Measurements from ENCODE around the gene BEND3.

DNA sequence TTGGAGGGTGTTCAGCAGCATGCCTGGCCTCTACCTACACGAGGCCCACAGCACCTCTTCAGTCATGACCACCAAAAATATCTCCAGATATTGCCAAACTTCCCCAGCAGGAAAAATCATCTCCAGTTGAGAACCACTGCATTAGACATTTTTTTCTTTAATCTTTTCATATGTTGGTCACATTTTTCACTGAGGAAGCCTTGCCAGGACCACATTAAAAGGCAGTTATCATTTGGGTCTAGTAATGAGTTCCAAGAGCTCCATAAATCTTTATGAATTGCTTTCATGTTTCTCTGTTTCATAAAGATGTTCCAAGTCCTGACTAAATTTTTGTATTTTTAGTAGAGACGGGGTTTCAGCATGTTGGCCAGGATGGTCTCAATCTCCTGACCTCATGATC is 58.5 kb downstream of the BEND3 start:
- TF ChIP-seq, protein P1, sequence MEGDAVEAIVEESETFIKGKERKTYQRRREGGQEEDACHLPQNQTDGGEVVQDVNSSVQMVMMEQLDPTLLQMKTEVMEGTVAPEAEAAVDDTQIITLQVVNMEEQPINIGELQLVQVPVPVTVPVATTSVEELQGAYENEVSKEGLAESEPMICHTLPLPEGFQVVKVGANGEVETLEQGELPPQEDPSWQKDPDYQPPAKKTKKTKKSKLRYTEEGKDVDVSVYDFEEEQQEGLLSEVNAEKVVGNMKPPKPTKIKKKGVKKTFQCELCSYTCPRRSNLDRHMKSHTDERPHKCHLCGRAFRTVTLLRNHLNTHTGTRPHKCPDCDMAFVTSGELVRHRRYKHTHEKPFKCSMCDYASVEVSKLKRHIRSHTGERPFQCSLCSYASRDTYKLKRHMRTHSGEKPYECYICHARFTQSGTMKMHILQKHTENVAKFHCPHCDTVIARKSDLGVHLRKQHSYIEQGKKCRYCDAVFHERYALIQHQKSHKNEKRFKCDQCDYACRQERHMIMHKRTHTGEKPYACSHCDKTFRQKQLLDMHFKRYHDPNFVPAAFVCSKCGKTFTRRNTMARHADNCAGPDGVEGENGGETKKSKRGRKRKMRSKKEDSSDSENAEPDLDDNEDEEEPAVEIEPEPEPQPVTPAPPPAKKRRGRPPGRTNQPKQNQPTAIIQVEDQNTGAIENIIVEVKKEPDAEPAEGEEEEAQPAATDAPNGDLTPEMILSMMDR (IDR thresholded peaks at IDR 0.05; ENCODE audit: insufficient read depth, low read depth, low read length): no peak
- no peak for TF ChIP-seq EZH2 (IDR thresholded peaks at IDR 0.05; ENCODE audit: insufficient read depth, low read length)
